SIG-M5 (cell line): Measurements from ENCODE around the gene ASAH2B.

ENCODE experiments used
- DNase-seq: peaks from one replicate; lab custom pipeline; 2025; lab: John Stamatoyannopoulos, UW

Gene ASAH2B

GRCh38 chr10:50798297-50798696 is 58.6 kb downstream of the ASAH2B start:
- DNase-seq = no peak

- no peak for DNase-seq
These were observed 59.9 kb downstream of the ASAH2B start for GRCh38 chr10:50799595-50799994.

GRCh38 chr10:50805981-50806622 is 66.4 kb downstream of the ASAH2B start:
- no peak for DNase-seq

GRCh38 chr10:50807851-50808776 is 68.4 kb downstream of the ASAH2B start:
- no peak for DNase-seq
